Kidney epithelial cell (primary cell): ENCODE measurements around the gene MOSMO. TPM values are rescaled to one million over a fixed set of nuclear protein-coding genes. Genes with fewer than 3 reads are reported as not detected.

ENCODE experiments used
- DNase-seq: peaks from one replicate; pipeline ENCODE4 v3.0.0-alpha.2; 2010; ENCODE audit warnings: low read depth
- H3K27me3 ChIP-seq: 2 replicates; pipeline ENCODE4 v1.6.0; 2011; ENCODE audit warnings: low read length; ENCODE audit not compliant: control insufficient read depth, insufficient read depth
- H3K36me3 ChIP-seq: 2 replicates; pipeline ENCODE4 v1.5.1; 2011; ENCODE audit warnings: low read length; ENCODE audit not compliant: control insufficient read depth, insufficient read depth
- H3K4me3 ChIP-seq: 2 replicates; pipeline ENCODE4 v1.5.1; 2011; ENCODE audit warnings: low read depth, mild to moderate bottlenecking, control low read depth, low read length
- CTCF ChIP-seq: IDR thresholded peaks from 2 replicates; pipeline ENCODE4 v1.5.1; 2011; ENCODE audit warnings: mild to moderate bottlenecking, moderate library complexity, low read length, control low read depth, inconsistent platforms; ENCODE audit not compliant: insufficient read depth, poor library complexity, severe bottlenecking
- total RNA-seq: library from RNA; depleted of rRNA; stranded (reverse); fragments of >200 nt; gene quantifications from 2 replicates; pipeline ENCODE4 v1.2.3, GENCODE V29; 2015

The MOSMO gene
- total RNA-seq, 1 donor from 2014 or later, result 8.5 TPM

GRCh38 chr16:22117609-22118008 lies 109.7 kb downstream of the MOSMO start:
- no peak for DNase-seq
- TF ChIP-seq CTCF, result no peak
- Histone ChIP-seq H3K27me3 (no peaks in the 10 kb centered on the region), H3K4me3 (no peak overlapping the region), H3K36me3 (no peaks in the 10 kb centered on the region)

GRCh38 chr16:22120440-22120839 lies 112.5 kb downstream of the MOSMO start:
- Histone ChIP-seq H3K4me3 (no peak overlapping the region), H3K27me3 (no peaks in the 10 kb centered on the region), H3K36me3 (no peaks in the 10 kb centered on the region)
- no peak for TF ChIP-seq CTCF
- no peak for DNase-seq

GRCh38 chr16:22122239-22122638 lies 114.3 kb downstream of the MOSMO start:
- DNase-seq, result no peak
- no peak for TF ChIP-seq CTCF
- no peaks in the 10 kb centered on the region for H3K27me3 ChIP-seq
- no peak overlapping the region for H3K4me3 ChIP-seq
- no peaks in the 10 kb centered on the region for H3K36me3 ChIP-seq

GRCh38 chr16:22123146-22123545 lies 115.2 kb downstream of the MOSMO start:
- TF ChIP-seq CTCF, result no peak
- no peak for DNase-seq
- Histone ChIP-seq H3K27me3 (no peaks in the 10 kb centered on the region), H3K36me3 (no peaks in the 10 kb centered on the region), H3K4me3 (no peak overlapping the region)

GRCh38 chr16:22123759-22124490 lies 116.0 kb downstream of the MOSMO start:
- Histone ChIP-seq H3K27me3 (no peaks in the 10 kb centered on the region), H3K36me3 (no peaks in the 10 kb centered on the region), H3K4me3 (no peak overlapping the region)
- no peak for DNase-seq
- TF ChIP-seq CTCF, result no peak

- H3K27me3 ChIP-seq, result no peaks in the 10 kb centered on the region
- no peak for DNase-seq
- no peak overlapping the region for H3K4me3 ChIP-seq
- no peaks in the 10 kb centered on the region for H3K36me3 ChIP-seq
- TF ChIP-seq CTCF, result no peak
Observed at GRCh38 chr16:22124583-22125284, 116.8 kb downstream of the MOSMO start.
